Common myeloid progenitor, CD34-positive (primary cell): ENCODE measurements around the gene ZFC3H1. TPM values are rescaled to one million over a fixed set of nuclear protein-coding genes. Genes with fewer than 3 reads are reported as not detected.

Experiments
- CTCF ChIA-PET: fragments of 350-600 bp; sonication (Branson Sonifier 250); formaldehyde crosslinking; loops from one replicate; lab custom pipeline; 2021; ENCODE audit warnings: antibody characterized with exemption; lab: Charles Lee
- POLR2A ChIA-PET: fragments of 350-600 bp; sonication (Branson Sonifier 250); formaldehyde crosslinking; loops from one replicate; lab custom pipeline; 2021; ENCODE audit warnings: antibody characterized with exemption; lab: Charles Lee
- DNase-seq, 3 donors: peaks; one replicate each; pipeline versions ENCODE4 v3.0.0 to v3.0.0-alpha.2; 2013
- H3K27ac ChIP-seq, 2 experiments: 1 replicate in 1 of 2; 2 replicates in 1 of 2; pipeline ENCODE4 v1.7.0; 2013; ENCODE audit warnings: inconsistent platforms in 2 of 2, low read length in 2 of 2, mild to moderate bottlenecking in 2 of 2, low read depth in 1 of 2, moderate library complexity in 1 of 2; ENCODE audit not compliant: severe bottlenecking in 2 of 2, insufficient read depth in 1 of 2, poor library complexity in 1 of 2
- H3K27me3 ChIP-seq, 5 experiments: replicated peaks in 2 of 5; 1 replicate in 3 of 5; 2 replicates in 2 of 5; pipeline versions ENCODE4 v1.6.1 to v1.7.0; 2013; ENCODE audit warnings: low read length in 4 of 5, mild to moderate bottlenecking in 2 of 5, moderate library complexity in 2 of 5, inconsistent platforms in 1 of 5; ENCODE audit not compliant: insufficient read depth in 5 of 5, control insufficient read depth in 4 of 5
- H3K36me3 ChIP-seq, 4 experiments: 1 replicate in 2 of 4; 2 replicates in 2 of 4; pipeline versions ENCODE4 v1.6.1 to v1.7.0; 2013; ENCODE audit warnings: low read length in 3 of 4, control low read depth in 1 of 4, mild to moderate bottlenecking in 1 of 4; ENCODE audit not compliant: control insufficient read depth in 4 of 4, insufficient read depth in 4 of 4
- H3K4me1 ChIP-seq, 4 experiments: 1 replicate in 3 of 4; 2 replicates in 1 of 4; pipeline versions ENCODE4 v1.6.1 to v1.7.1; 2013; ENCODE audit warnings: low read length in 3 of 4, mild to moderate bottlenecking in 3 of 4, control low read depth in 1 of 4, inconsistent platforms in 1 of 4, moderate library complexity in 1 of 4; ENCODE audit not compliant: control insufficient read depth in 4 of 4, insufficient read depth in 4 of 4; ENCODE audit errors: control extremely low read depth in 1 of 4
- H3K4me3 ChIP-seq, 7 experiments: 1 replicate in 4 of 7; 2 replicates in 3 of 7; pipeline versions ENCODE4 v1.5.1 to v1.7.0; 2013; ENCODE audit warnings: mild to moderate bottlenecking in 7 of 7, low read length in 6 of 7, moderate library complexity in 6 of 7, inconsistent platforms in 2 of 7, low read depth in 2 of 7, control low read depth in 1 of 7; ENCODE audit not compliant: insufficient read depth in 4 of 7, control insufficient read depth in 1 of 7; ENCODE audit errors: extremely low read depth in 1 of 7
- H3K9me3 ChIP-seq, 5 experiments: 1 replicate in 4 of 5; 2 replicates in 1 of 5; pipeline versions ENCODE4 v1.6.1 to v1.7.1; 2013; ENCODE audit warnings: low read length in 4 of 5, mild to moderate bottlenecking in 2 of 5, inconsistent platforms in 1 of 5, low read depth in 1 of 5, moderate library complexity in 1 of 5; ENCODE audit not compliant: control insufficient read depth in 4 of 5, insufficient read depth in 2 of 5; ENCODE audit errors: control extremely low read depth in 1 of 5
- WGBS: methylation state at CpG from one replicate; pipeline ENCODE4 v1.1.5; 2013; ENCODE audit not compliant: insufficient coverage; 5-methylcytosine and 5-hydroxymethylcytosine counted together
- polyA plus RNA-seq: library from polyadenylated mRNA; unstranded; fragments of 120-200 nt; gene quantifications from one replicate; pipeline ENCODE4 v1.2.1, GENCODE V29; 2013

Gene ZFC3H1, protein sequence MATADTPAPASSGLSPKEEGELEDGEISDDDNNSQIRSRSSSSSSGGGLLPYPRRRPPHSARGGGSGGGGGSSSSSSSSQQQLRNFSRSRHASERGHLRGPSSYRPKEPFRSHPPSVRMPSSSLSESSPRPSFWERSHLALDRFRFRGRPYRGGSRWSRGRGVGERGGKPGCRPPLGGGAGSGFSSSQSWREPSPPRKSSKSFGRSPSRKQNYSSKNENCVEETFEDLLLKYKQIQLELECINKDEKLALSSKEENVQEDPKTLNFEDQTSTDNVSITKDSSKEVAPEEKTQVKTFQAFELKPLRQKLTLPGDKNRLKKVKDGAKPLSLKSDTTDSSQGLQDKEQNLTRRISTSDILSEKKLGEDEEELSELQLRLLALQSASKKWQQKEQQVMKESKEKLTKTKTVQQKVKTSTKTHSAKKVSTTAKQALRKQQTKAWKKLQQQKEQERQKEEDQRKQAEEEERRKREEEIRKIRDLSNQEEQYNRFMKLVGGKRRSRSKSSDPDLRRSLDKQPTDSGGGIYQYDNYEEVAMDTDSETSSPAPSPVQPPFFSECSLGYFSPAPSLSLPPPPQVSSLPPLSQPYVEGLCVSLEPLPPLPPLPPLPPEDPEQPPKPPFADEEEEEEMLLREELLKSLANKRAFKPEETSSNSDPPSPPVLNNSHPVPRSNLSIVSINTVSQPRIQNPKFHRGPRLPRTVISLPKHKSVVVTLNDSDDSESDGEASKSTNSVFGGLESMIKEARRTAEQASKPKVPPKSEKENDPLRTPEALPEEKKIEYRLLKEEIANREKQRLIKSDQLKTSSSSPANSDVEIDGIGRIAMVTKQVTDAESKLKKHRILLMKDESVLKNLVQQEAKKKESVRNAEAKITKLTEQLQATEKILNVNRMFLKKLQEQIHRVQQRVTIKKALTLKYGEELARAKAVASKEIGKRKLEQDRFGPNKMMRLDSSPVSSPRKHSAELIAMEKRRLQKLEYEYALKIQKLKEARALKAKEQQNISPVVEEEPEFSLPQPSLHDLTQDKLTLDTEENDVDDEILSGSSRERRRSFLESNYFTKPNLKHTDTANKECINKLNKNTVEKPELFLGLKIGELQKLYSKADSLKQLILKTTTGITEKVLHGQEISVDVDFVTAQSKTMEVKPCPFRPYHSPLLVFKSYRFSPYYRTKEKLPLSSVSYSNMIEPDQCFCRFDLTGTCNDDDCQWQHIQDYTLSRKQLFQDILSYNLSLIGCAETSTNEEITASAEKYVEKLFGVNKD (N-terminal part only)
- polyA plus RNA-seq = 55.7 TPM

GRCh38 chr12:71663561-71664410 is at the start of gene ZFC3H1, which contains the start of gene THAP2:
ZFC3H1 (minus strand) TSS chr12:71663848; CDS start chr12:71663610, 238 bp downstream.
THAP2 (plus strand) TSS chr12:71664301; CDS start chr12:71664510, 209 bp downstream.
- WGBS = 0% methylated on average over 35 of the region's 57 CpGs
- Histone ChIP-seq H3K4me3 (peak within 1 kb of the TSS; percentile 93 to 100 (median 100)), H3K36me3 (peaks cover 0 to 11% (median 6%) of the 10 kb centered on the region in 4 experiments), H3K4me1 (peaks cover 7 to 36% (median 15%) of the 10 kb centered on the region in 4 experiments), H3K9me3 (no peaks in the 10 kb centered on the region), H3K27me3 (no peaks in the 10 kb centered on the region), H3K27ac (peak within 1 kb of the TSS; percentile 93 to 96)
- CTCF ChIA-PET = interaction anchor here (0.9 to 4.6 kb wide), 11 partner anchors 11 to 90 kb away, joined by 3 to 37 read pairs (median 3); partner anchors contain the start of genes RAB21 and TMEM19
- POLR2A ChIA-PET = interaction anchor here (0.9 to 2.0 kb wide), 4 partner anchors 19 to 38 kb away, joined by 3 to 21 read pairs (median 5); partner anchors contain the start of gene TMEM19
- peak; percentile 99 to 100 (median 99) for DNase-seq

DNA sequence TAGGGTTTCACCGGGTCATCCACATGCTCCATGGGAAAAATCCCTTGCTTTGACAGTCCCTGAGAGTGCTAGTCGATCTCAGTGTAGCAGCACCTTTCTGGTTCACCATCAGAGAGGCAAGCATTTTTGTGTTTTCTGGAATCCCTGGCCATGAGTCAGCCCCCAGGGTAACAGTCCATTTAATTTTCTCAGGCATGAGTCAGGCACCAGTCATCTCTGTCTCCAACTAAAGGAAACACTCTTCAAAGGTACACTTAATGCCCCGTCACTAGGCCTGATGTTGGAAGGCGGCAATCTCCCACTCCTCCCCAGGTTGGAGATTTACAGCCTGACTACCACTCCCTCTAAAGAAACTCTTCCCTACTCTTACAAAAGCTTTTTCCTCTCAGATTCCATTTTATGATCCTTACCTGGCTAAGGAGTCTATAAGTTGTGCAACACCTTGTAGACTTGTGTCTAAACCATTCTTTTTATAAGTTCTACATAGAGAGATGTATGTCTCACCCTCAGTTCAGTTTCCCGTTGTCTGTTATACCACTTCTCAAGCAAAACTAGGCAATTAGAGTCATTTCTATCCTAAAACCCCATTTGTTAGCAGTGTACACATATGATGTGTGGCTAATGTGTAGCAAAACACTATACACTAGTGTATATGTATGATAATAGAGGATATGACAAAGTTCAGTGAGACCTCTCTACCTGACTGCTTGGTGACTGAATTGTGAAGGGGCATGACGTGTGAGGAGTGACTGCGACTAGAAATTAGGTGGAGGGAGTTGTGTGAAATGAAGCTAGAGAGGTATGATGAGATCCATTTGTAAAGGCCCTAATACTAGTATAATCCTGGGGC is 46.9 kb upstream of the ZFC3H1 start:
- Histone ChIP-seq H3K9me3 (peaks cover under 1 to 17% (median 5%) of the 10 kb centered on the region in 5 experiments), H3K36me3 (no peaks in the 10 kb centered on the region), H3K27me3 (no peaks in the 10 kb centered on the region), H3K4me3 (no peak overlapping the region), H3K27ac (no peak overlapping the region), H3K4me1 (no peaks in the 10 kb centered on the region)
- CTCF ChIA-PET = no interaction called here
- POLR2A ChIA-PET = no interaction called here
- no peak for DNase-seq
- WGBS = 95% methylated on average over 6 of the region's 7 CpGs

DNA sequence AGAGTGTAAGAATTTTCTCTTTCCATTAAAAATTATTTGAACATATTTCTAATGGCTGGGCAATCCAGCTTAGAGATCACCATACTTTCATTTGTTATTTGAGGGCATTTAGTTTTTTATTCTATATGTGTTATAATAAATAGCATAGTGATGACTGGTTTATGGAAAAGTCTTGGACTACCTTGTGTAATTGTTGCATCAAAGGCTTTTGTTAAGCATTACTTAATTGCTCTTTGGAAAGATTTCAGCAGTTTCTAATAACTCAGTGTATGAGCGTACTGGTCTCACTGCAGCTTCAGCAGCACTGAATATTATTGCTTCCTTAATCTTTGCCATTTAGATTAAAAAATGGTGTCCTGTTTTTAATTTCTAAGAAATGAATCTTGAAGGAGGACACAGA is 45.0 kb upstream of the ZFC3H1 start:
- no peak for DNase-seq
- ChIA-PET POLR2A (no interaction called here), CTCF (interaction anchor here (1.3 kb wide), 1 partner anchor 293 kb away, joined by 3 read pairs; no protein-coding TSS in a partner anchor)
- peaks cover 0 to 3% (median 0%) of the 10 kb centered on the region in 4 experiments for H3K36me3 ChIP-seq
- no CpG with 5 or more reads among the region's 1 CpG for WGBS
- no peaks in the 10 kb centered on the region for H3K27me3 ChIP-seq
- peaks cover 0 to 8% (median 3%) of the 10 kb centered on the region in 5 experiments for H3K9me3 ChIP-seq
- no peaks in the 10 kb centered on the region for H3K4me1 ChIP-seq
- no peak overlapping the region for H3K4me3 ChIP-seq
- no peak overlapping the region for H3K27ac ChIP-seq

DNA sequence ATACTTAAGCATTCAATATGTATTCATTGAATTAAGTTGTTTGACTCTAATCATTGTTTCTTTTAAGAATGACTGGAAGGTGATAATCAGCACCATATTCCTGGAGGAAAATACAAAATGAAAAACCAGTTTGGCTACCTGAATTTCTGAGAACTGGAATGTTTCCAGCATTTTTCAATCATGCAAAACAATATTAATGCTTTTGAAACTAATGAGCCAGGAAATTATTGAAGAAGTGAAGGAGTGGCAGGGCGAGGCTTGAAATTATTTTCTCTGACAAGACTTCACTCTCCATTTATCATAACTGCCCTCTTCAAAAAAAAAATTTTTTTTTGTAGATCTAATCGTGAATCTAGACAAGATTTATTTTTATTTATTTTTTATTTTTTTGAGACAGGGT is 41.3 kb upstream of the ZFC3H1 start:
- no peak overlapping the region for H3K27ac ChIP-seq
- no peak overlapping the region for H3K4me3 ChIP-seq
- no CpG with 5 or more reads among the region's 2 CpGs for WGBS
- H3K36me3 ChIP-seq = peaks cover 5 to 15% (median 13%) of the 10 kb centered on the region in 4 experiments
- ChIA-PET POLR2A (no interaction called here), CTCF (no interaction called here)
- no peaks in the 10 kb centered on the region for H3K27me3 ChIP-seq
- H3K9me3 ChIP-seq = no peaks in the 10 kb centered on the region
- H3K4me1 ChIP-seq = no peaks in the 10 kb centered on the region
- DNase-seq = no peak

DNA sequence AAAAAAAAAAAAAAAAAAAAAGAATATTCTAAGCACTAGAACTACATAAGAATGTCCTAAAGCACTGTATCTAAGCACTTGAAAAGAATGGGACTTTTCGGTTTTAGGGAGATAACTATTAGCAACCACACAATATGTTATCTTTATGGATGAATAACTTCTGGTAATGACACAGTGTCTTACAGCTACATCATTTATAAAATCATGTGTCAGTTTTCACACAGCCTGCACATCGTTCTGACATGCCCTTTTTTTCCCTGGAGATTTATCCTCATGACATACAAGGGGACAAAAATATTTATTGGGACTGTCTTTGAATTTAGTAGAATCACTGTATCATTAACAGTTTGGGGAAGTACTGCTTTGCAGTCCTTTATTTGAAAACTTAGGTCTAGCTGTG is 39.6 kb upstream of the ZFC3H1 start:
- ChIA-PET CTCF (interaction anchor here (1.0 kb wide), 1 partner anchor 35 kb away, joined by 3 read pairs; no protein-coding TSS in a partner anchor), POLR2A (no interaction called here)
- DNase-seq = no peak

More for the DNA sequence above, 39.6 kb upstream of the ZFC3H1 start:
- no CpG with 5 or more reads among the region's 2 CpGs for WGBS
- peaks cover 11 to 31% (median 22%) of the 10 kb centered on the region in 4 experiments for H3K36me3 ChIP-seq
- no peak overlapping the region for H3K4me3 ChIP-seq
- no peak overlapping the region for H3K27ac ChIP-seq
- H3K9me3 ChIP-seq = no peaks in the 10 kb centered on the region
- H3K4me1 ChIP-seq = no peaks in the 10 kb centered on the region
- H3K27me3 ChIP-seq = no peaks in the 10 kb centered on the region
